Posterior cingulate gyrus (tissue), 11 donors: ENCODE results near the gene CPLX3.

Experiments
- DNase-seq, 10 donors: peaks; one replicate each; pipeline versions ENCODE4 v3.0.0 to v3.0.0-alpha.2; 2020 to 2021; ENCODE audit warnings: mixed read lengths in 3 of 10
- intact Hi-C: fragments of 100-400 bp; cut with DNase I; formaldehyde crosslinking; loops from one replicate; pipeline ENCODE4 v1.15.1; 2023

CPLX3 gene

GRCh38 chr15:74840851-74841775, 14.7 kb downstream of the CPLX3 start:
- intact Hi-C loops, result loop anchor here (5.0 kb wide), 1 partner anchor 59 kb away; the partner anchor contains the start of gene CSK
- no peak for DNase-seq

GRCh38 chr15:74841891-74842373, 15.5 kb downstream of the CPLX3 start:
- no peak for DNase-seq
- intact Hi-C loops, result loop anchor here (2.0 to 5.0 kb wide), 3 partner anchors 31 to 65 kb away; partner anchors contain the start of genes CSK, FAM219B and SCAMP2

GRCh38 chr15:74842581-74843444, 16.4 kb downstream of the CPLX3 start, which contains the start of gene ULK3:
ULK3 (minus strand) TSS chr15:74843156; CDS start chr15:74843105, 51 bp downstream.
- intact Hi-C loops, result loop anchor here (2.0 to 5.0 kb wide), 3 partner anchors 30 to 64 kb away; partner anchors contain the start of genes CSK, FAM219B and SCAMP2
- peak; percentile 86 to 99 (median 92) for DNase-seq

- DNase-seq, result no peak
- intact Hi-C loops, result loop anchor here (2.0 to 5.0 kb wide), 3 partner anchors 29 to 63 kb away; partner anchors contain the start of genes CSK, FAM219B and SCAMP2
Observed at GRCh38 chr15:74843445-74843828, 17.0 kb downstream of the CPLX3 start.

GRCh38 chr15:74843891-74844299, 17.5 kb downstream of the CPLX3 start:
- intact Hi-C loops, result loop anchor here (2.0 to 5.0 kb wide), 3 partner anchors 29 to 63 kb away; partner anchors contain the start of genes CSK, FAM219B and SCAMP2
- no peak for DNase-seq

DNA sequence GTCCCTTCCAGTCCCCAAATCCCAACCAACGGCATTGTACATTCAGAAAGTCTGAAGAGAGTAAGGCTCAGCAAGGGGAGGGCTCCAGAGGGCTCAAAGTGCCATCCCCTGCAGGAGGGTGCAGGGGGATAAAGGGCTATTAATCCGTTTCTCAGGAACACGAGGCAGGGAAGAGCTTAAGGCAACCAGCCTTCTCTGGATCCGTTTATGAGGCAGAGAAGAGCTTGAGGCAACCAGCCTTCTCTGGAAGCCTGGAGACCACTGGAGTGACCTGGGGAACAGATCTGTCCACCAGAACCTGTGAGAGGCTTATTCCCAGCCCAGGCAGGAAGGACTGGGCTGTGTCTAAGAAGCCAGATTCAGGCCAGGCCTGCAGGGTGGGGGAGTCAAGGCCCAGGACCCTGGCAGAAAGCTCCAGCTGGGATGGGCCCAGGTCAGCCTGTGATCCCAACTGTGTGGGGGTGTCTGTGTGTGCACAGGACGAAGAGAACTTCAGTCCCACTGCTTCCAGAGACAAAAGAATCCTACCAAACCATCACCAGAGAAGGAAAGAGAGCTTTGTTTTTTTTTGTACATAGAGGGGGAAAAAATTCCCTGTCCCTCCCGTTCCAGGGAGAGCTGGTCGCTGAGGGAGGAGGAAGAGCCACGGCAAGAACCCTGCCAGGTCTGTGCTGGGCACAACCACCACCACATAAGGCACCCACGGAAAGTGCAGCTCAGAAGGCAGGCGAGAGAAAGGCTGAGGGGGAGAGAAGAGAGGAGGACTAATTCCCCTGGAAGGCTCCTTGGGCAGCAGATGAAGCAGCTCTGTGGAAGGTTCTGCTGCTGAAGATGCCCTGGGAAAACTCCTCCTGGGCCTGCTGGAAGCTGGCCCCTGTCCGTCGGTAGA, 18.1 kb downstream of the CPLX3 start:
- intact Hi-C loops, result loop anchor here (5.0 kb wide), 1 partner anchor 62 kb away; the partner anchor contains the start of gene CSK

DNA sequence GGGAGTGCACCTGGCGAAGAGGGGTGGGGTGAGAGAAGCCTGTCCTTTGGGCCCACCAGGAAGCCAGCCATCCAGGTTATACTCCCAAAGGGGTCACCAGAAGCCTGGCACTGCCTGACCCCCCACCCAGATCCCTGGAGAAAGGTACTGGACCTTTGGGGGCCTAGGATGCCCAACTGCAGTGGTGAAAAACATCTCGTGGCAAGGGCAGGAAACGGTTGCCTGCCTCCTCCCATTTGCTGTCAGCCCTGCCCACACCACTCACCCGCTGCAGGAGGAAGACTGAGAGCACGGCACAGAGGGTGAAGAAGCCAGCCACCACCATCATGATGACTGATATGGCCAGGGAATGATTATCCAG, 18.8 kb downstream of the CPLX3 start:
- no peak for DNase-seq
- intact Hi-C loops, result no loop called here

More for the DNA sequence above, 18.1 kb downstream of the CPLX3 start:
- DNase-seq, result no peak

DNA sequence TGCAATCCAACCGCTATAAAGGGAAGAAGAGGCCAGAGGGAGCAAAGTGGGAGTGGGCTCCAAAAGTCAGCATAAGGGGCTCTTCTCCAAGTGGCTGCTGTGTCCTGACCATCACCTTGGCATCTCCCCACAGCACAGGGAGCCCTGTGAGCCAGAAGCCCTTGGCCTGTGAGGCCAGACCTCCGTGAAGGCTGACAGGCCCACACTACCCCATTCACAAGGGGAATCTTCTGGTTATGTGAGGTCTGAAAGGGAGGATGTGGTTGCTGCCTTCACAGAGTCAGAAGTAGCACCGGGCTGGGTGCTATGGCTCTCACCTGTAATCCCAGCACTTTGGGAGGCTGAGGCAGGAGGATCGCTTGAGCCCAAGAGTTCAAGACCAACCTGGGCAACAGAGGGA, 19.2 kb downstream of the CPLX3 start:
- intact Hi-C loops, result no loop called here
- DNase-seq, result no peak

- DNase-seq, result peak in 1 of 10 donors; percentile 35
- intact Hi-C loops, result no loop called here
Observed at GRCh38 chr15:74847432-74847831, 21.0 kb downstream of the CPLX3 start.

DNA sequence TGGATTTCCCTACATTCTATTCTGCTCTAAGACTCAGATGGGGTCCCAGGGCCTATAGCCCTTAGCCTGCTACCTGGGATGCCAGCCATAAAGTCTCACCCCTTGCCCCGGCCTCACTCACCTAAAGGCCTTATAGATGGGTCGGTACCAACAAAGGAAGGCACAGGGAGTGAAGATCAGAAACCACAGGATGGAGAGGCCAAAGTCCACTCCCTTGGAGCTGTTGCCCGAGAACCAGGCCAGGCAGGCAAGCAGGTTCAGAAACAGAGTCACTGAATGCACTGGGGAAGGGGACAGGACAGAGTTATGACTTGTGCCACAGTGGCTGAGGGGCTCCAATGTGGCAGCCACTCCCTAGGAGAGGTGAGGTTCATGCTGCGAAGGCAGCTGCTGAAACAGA, 24.0 kb downstream of the CPLX3 start:
- intact Hi-C loops, result no loop called here

DNA sequence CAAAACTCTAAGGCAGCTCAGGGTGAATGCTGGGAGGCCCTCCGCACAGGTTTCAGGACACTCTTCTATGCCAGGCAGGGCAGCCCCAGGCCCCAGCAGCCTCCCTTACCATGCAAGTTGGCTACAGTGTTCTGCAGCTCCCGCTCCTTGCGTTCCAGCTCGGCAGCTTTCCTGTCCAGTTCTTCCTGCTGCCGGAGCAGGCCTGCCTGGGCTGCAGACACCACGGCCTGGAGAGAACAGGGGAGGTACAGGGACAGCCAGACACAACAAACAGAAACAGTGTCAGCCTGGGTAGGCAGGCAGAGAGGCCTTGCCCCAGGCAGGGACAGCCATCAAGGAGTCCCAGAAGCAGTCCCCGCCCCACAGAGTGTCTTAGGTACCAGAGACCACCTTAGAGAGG, 25.5 kb downstream of the CPLX3 start:
- DNase-seq, result peak in 2 of 10 donors; percentile 4 to 33

More for the DNA sequence above, 24.0 kb downstream of the CPLX3 start:
- DNase-seq, result peak in 2 of 10 donors; percentile 7

GRCh38 chr15:74854453-74855022, 28.1 kb downstream of the CPLX3 start:
- intact Hi-C loops, result no loop called here
- peak in 2 of 10 donors; percentile 26 to 57 for DNase-seq

More for the DNA sequence above, 25.5 kb downstream of the CPLX3 start:
- intact Hi-C loops, result no loop called here

- intact Hi-C loops, result no loop called here
Observed at GRCh38 chr15:74855857-74856256, 29.4 kb downstream of the CPLX3 start.

DNA sequence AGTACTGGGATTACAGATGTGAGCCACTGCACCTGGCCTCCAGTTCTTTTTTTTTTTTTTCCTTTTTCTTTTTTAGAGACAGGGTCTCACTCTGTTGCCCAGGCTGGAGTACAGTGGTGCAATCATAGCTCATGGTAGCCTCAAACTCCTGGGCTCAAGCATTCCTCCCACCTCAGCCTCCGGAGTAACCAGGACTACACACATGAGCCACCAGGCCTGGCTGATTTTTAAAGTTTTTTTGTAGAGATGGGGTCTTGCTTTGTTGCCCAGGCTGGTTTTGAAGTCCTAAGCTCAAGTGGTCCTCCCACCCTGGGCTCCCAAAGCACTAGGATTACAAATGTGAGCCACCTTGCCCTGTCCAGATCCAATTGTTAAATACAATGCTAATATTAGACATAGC, 30.1 kb downstream of the CPLX3 start:
- intact Hi-C loops, result no loop called here
- DNase-seq, result peak in 1 of 10 donors; percentile 49

More at GRCh38 chr15:74855857-74856256, 29.4 kb downstream of the CPLX3 start:
- DNase-seq, result peak in 2 of 10 donors; percentile 29 to 70

- DNase-seq, result no peak
- intact Hi-C loops, result no loop called here
Observed at GRCh38 chr15:74857082-74857655, 30.7 kb downstream of the CPLX3 start.

DNA sequence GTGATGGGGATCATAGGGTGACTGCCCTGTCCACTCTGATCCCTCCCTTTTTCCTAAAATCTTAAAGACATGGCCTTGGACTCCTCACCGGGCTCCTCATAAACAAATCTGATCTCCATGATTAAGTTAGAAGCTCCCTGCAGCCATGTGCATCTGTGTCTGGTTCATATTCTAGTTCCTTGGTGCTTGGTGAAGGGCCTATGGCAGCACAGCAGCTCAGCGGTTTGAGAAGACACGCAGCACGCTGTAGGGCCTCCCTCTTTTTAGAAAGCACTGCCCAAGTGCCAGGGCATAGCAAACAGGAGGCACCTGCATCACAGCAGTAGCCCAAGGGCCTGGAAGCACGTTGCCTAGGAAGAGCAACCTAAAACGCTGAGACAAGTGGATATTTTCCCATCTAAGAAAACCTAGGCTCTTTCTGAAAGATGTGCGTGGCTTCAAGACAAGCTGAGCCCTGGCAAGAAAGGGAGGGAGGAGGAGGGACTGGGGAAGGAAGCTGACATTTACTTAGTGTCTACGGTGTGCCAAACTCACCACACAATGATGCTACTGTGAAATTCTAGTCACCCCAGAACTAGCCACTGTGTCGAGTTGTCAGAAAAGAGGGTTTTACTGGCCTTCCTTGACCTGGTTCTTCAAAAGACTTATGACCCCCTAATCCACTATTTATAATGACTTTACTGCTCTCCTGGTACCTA, 31.4 kb downstream of the CPLX3 start:
- intact Hi-C loops, result no loop called here

DNA sequence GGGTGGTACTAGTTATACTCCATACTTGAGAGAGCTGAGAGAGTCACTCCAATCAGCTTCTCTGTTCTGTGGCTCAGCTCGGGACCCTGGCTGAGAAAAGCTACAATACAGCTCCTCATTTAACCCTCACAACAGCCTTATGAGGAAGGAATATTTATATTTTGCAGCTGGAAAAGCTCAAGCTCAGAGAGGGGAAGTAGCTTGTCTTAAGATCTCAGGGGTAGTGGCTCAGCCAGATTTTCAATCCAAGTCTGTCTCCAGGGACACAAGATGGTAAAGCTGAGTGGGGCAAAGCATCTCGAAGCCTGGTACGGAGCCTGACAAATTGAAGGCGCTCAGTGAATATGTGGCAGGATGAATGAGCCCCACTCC, 31.9 kb downstream of the CPLX3 start:
- no peak for DNase-seq
- intact Hi-C loops, result no loop called here

More for the DNA sequence above, 31.4 kb downstream of the CPLX3 start:
- DNase-seq, result no peak
